HTR-8/SVneo (cell line): ENCODE data around the gene CADM1.

Source experiments
- DNase-seq: peaks from one replicate; pipeline ENCODE4 v3.0.0; 2011; ENCODE audit warnings: low spot score, mixed read lengths; ENCODE audit not compliant: insufficient read length
- FAIRE-seq: peaks from 2 replicates; lab custom pipeline; 2011; peaks lifted over from hg19 to GRCh38; lab: Jason Lieb, UNC

Gene CADM1

DNA sequence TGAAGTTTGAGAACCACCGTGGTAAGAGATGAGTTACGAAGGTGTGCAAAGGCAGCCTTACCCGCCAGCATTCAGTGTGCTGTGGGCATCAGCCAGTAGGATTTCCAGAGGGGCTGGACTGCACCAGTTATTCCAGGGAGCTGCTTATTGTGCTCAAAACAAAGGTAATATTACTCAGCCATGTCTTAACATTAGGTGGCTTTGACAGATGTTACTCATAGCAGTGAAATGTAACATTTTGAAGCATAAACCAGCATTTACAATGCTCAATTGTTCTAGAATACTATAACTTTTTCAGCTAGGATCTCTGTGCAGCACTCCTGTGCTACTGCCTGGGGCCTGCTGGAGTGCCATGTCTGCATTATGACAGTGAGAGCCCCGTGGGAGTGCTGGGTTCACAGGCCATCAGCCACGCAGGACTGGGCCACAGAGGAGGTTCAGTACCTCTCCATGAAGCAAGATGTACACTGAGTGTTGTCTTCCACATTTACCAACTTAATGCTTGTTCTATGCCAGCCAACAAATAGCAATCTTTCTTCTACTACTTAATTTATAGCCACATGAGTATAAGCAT, 238.1 kb downstream of the CADM1 start:
- no peak for FAIRE-seq

DNA sequence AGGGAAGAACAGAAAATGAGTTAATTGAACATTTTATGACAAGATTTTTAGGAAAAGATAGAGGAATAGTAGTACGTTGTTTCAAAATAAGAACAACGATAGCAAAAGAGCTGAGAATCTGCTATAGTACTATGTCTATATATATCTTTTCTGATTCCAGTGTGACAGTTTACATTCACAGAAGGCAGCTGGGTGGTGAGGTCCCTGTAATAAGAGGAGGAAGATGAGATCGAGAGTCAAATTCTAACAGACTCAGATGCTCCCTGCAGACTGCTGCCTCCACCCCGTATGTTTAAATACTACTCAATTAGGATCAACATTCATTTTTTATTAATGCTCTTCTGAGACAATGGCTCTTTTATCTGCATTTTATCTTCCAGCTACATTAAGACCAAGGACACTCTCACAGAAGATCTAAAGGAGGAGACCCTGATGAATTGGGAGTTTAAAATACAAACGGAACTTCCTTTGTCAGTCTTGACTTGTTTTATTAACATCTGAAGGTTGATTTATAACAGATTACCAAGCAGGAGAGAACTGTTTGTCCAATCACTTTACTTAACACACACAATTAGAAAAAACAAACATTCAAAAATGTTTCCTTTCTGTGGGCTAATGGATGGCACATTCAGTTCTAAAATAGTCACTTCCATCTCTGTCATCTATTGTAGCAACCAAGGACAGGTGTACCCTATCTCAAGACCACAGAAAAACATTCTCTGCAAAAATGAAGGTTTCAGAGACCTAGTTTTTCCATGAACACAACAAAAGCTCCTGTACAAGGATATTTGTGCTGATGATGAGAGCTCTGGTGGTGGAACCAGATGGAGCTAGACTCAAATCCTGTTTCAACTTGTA, 240.2 kb downstream of the CADM1 start:
- DNase-seq = no peak
- no peak for FAIRE-seq

More for the DNA sequence above, 238.1 kb downstream of the CADM1 start:
- DNase-seq = no peak

DNA sequence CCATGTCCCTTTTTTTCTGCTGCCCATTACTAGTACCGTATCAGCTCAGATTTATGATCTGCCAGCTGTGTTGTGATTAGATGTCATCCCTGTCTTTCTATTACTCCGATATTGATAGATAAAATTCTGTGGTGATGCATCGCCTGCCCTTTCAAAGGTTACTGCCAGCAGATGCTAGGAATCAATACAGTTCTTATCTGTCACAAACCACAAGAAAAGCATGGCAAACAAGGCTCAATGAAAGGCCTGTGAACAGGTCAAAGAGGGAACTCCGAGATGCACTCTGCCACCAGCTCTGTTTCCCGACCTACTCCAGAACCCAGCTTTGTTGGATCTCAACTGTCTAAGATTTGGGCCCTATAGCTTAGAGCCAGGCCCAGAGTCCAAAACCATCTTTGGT, 246.0 kb downstream of the CADM1 start:
- no peak for DNase-seq
- FAIRE-seq = no peak

DNA sequence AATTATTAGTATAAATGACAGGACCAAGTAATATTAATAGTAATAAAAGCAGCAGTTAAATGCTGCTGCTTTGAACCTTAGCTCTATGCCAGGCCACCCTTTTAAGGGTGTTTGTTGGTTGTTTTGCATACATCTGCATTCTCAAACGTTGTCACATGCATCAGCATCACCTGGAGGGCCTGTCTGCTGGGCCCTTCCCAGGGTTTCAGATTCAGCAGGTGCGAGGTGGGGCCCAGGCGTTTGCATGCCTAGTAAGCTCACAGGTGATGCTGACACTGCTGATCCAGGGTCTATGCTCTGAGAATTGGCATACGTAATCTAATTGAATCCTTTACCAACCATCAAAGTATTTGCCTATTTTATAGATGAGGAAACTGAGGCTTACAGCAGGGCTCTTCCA, 246.5 kb downstream of the CADM1 start:
- DNase-seq = no peak
- no peak for FAIRE-seq

DNA sequence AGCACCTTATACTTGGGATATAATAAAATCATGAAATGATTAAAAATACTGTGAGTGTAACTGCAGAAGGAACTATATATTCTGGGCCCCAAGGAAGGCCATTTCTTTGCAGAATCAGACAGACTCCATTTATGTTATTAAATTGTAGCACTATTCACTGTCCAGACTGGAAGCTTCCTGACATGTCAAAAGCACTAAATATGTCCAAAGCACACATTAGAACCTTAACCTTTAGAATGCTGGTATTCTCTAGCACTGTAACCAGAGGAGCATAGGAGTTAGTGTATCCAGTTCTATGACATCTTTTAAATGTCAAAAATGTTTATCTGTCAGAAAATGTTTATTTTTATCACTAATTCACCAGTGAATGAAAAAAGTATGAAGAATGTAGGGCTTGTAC, 246.9 kb downstream of the CADM1 start:
- FAIRE-seq = no peak
- DNase-seq = no peak

DNA sequence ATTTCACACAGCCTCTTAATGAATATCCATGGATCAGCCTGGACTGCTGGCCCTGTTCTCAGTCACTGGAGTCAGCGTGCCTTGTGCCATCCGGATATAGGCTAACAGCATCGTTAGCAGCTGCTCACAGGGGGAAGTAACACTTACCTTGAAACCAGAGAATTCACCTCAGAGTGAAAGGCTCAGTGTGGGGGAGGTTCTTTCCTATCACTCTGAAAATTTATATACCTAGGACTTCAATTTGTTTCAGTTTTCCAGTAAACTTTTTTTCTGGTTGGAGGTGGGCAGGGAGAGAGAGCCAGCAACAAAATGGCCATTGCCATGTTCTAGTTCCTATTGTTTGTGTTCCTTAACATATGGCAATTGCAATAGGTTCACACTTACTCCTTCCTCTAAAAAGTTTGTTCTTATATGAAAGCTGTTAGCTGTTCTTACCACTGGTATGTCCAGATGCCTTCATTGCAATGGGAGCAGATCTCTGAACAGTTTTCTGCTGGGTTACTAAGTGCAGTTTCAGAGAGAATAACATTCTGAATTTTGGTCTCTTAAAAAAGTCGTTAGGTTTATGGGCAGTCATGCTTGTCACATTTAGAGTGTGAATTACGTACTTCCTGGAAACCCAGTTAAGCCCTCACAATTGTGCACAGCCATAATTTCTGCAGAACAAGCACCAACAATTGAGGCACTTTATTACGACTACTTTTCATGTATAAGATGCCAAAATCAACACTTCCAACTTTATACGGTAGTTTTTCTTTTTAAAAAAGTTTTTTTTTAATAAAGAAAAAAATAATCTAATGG, 247.6 kb downstream of the CADM1 start:
- FAIRE-seq = no peak
- DNase-seq = no peak

DNA sequence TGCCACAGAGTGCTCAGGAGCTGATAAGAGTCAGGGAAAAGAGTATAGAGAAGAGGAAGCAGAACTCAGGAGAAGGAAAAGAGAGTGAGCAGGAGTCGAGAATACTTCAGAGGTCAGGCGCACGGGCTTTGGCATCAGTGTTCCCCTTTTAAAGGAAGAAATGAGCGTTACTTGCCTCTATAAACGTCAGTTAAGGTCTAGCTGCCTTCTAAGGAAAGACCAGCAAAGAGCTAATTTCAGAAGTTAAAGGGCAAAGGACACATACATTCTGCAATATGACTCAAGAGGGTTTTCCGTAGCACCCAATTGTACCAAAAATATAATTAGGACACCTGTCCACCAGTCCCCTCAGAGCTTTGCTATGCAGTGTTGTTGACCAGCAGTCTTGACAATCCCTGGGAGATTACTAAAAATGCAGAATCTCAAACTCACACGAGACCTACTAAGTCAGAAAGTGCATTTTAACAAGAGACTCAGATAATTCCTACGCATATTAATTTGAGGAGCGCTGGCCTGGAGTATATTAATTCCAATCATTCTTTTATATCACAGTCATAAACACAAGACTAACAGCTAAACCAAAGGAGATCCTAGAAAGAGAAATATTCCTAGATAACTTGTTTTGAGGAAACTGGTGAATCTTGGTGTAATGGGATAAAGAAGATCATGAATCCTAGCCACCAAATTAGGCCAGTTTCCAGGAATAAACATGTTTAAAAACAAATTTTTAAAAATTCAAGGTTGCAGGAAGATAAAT, 249.0 kb downstream of the CADM1 start:
- no peak for DNase-seq
- no peak for FAIRE-seq

DNA sequence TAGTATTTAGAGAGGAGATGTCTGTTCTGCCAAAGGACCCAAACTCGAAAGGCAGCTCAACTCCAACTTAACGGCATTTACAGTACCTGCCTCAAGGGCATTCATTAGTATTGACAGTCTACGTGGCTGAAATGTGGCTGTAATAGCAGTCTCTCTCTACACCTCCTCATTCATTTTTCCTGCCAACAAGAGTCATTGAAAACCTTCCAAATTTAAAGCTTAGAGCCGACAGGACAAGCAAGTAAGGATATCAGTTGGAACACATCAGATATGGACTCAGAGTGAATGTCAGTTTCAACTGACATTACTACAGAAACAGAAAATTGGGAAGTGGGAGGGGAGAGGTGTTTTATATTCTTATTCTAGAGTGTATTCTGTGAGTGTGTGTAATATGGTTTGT, 253.1 kb downstream of the CADM1 start:
- no peak for FAIRE-seq
- no peak for DNase-seq

DNA sequence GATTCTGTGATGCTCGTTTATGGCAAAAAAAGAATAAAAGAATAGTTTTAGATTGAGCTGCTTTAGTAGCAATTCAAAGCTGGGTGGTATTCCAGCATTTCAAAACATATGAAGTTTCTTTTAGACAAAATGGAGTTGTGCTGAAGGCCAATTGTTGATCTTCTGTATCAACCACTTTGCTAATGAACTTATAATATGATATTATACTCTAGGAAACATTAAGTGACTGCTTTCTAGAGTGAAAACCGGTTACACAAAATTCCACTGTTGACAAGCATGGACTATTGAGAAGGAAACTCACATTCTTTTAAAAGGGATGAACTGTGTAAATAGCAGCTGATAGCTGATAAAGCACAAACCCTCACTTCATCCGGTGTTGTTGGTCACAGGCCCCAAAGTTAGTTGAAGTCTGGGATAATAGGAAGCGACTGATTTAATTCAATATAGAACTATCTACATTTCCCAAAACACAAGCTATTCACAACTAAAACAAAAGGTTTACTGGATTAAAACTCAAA, 255.1 kb downstream of the CADM1 start:
- FAIRE-seq = no peak
- no peak for DNase-seq

DNA sequence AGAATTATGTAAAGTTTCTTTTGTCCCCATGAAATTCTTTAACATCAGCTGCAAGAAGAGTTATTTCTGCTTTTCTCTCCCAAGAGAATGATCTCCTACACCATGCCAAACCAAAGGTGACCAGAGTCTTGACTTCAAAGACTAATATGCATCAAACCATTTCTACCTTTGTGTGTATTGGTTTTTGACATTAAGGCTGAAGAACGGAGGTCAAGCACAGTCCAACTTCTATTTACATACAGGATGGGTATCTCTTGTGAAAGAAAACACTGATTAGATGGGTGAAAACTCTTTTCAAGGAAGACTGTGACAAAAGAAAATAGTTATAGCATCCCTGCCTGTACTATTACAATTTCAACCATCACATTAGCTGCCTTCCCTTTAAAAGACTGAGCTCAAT, 256.3 kb downstream of the CADM1 start:
- FAIRE-seq (no peak), DNase-seq (no peak)

DNA sequence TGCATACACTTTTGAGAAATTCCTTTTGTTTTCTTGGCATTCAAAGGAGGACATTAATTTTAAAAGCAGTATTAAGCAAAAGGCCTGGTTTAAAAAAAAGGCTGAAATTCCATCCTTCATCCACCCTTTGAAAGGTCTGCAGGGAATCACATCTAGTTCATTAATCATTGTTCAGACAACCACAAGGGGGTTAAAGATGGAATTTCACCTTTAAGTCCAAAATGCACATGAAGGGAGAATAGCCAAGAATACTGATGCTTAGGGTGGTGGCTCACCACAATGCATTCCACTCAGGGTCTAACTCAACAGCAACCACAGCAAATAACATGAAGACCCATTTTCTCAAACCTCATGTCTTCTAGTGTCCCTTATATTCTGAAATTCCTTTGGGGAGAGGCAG, 256.9 kb downstream of the CADM1 start:
- no peak for FAIRE-seq
- DNase-seq = no peak

DNA sequence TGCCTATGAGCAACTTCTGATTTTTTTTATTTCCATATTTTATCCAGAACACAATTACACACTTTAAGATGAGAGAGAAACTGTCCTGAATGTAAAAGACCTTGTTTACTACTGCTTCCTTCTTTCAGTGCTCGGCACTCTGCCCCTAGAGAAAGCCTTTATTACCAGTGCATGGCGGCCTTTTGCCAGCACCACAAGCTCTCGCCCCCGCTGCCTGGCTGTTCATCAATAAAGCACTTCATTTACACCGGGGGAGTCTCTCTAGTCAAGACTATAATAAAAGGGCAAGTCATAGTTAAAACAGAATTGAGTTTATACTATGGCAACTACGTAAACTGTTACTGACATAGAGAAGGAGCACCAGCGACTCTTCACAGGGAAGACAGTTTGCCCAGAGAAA, 259.5 kb downstream of the CADM1 start:
- FAIRE-seq (no peak), DNase-seq (no peak)

DNA sequence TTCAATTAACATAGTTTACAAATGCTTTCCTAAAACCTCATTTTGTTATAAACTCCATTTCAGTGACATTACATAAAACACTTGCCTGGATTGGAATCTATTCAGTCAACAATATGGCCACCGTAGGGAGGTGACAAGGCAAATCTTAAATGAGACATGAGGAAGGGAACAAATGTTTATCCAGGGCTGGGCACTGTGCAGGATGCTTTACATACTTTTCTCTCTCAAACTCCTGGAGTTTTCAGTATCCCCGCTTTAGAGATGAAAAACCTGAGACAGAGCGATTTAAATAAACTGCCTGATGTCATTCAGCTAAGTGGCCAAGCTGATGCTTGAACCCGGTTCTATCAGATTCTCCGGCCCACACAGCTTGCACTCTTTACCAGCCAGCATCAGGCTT, 259.9 kb downstream of the CADM1 start:
- DNase-seq (no peak), FAIRE-seq (no peak)

DNA sequence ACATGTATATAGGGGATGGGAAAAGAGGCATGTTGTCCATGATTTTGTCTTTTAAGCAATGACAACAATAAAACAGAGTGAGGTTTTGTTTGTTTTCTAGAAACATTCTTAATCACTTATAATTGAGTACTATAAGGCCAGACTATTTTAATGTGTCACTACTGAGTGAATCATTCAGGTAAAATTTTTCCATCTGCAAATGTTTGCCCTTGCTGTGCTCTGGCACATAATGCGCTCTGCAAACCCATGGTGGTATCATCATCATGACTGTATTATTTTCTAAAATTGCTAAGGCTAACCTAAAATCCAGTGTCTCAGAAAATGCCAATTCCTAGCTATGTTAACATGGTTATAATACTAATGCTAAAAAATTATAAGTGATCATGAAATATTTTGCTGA, 261.2 kb downstream of the CADM1 start:
- FAIRE-seq (no peak), DNase-seq (no peak)

DNA sequence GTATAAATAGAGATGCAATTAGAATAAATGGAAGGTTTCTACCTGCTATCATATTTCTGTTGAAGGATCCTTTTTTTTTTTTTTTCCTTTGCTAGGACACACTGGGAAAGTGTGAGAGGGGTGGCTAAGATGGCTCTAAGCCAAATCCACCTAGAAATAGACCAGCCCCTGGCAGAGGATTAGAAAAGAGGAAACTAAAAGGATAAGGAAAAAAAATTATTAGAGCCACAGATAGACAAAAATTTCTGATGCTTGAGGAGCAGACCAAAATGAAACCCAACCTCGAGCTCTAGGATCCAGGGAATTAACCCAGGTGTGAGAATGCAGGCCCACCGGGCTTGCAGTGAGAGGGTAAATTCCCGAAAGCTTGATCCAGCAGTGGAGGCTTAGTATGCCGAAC, 262.3 kb downstream of the CADM1 start:
- DNase-seq (no peak), FAIRE-seq (no peak)

DNA sequence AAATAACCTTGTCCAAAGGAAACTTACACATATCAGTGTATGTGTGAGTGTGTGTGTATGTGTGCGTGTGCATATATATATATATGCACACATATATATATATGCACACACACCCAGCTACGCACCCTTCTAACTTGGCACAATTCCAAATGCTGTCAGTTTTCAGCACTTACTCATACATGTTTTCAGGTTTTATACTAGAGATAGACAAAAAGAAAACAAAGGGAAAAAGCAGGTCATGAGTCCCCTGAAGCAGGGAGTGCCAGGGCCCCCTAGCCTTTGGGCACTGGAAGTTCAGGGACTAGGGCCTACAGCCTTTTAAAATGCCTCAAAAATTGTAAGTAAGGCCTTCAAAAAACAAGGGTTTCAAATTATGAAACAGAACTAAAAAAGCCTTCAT, 265.4 kb downstream of the CADM1 start:
- no peak for FAIRE-seq
- no peak for DNase-seq

DNA sequence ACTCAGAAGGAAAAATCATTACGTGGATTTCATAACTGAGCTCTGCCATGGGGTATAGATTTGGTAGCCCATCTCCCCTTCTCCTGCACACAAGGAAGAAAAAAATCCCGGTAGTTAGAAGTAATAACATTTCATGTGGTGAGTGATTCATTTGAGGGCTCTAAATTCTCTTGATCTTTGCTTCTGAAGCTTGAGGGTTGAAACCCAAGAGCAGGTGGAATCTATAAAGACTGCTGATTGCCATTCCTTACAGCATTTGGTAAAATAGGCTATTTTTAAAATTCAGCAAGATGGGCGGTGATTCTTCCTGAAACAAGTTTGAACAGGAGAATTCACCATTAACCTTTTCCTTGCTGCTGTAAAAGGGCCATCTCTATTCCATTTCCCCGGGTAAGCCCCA, 266.1 kb downstream of the CADM1 start:
- DNase-seq (no peak), FAIRE-seq (no peak)

DNA sequence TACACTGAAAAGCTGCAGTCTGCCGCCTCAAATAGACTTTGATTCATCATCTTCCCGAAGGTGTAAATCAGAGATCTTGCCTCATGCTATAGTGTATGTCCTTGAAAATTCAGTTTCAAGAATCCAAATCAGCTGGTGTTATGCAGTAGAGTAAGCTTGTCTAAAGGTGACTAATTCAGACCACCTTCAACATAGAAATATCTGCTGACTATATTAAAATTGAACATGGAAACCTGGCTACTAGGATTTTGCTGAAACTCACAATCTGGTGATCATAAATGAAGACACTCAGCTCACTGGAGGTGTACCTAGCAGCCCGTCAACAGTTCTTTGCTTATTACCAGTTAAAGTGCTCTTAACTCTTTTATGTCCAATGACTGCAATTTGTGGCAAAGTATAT, 266.6 kb downstream of the CADM1 start:
- FAIRE-seq = no peak

DNA sequence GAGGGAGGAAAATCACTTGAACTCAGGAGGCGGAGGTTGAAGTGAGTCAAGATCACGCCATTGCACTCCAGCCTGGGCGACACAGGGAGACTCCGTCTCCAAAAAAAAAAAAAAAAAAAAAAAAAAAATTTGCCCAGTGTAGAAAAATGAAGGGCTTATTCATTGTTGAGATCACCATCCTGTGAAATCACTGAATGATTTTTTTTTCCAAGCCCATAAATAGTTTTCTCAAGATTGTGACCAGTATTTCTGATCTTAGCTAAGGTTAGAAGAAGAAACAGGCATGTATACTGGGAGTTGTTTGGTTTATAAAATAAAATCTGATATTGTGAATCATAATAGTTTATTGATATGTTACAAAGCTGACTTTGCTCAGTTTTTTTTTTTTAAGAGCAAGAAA, 269.4 kb downstream of the CADM1 start:
- FAIRE-seq = no peak

More for the DNA sequence above, 266.6 kb downstream of the CADM1 start:
- no peak for DNase-seq

DNA sequence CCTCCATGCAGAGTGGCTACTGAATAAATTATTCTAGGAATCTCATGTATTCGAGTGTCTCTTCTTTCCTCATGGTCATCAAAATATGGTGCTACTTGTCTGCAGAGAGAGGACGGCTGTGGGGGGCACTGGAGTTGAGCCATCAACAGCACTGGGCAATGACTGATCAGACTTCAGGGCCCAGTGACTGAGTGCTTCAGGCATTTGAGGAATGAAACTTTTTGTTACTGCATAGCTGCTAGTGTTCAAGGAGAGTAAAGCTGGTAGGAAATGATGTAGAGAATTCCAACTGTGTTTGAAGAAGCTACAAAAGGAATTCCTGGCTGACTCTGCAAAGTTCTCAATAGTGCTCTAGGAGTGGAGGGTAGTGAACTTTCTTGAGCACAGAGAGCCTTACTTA, 277.7 kb downstream of the CADM1 start:
- FAIRE-seq (peak; percentile 82), DNase-seq (peak; percentile 55)

More for the DNA sequence above, 269.4 kb downstream of the CADM1 start:
- no peak for DNase-seq
